Lower lobe of right lung (tissue), 2 donors: ENCODE measurements around the gene TRPM2. TPM values are rescaled to one million over a fixed set of nuclear protein-coding genes. Genes with fewer than 3 reads are reported as not detected.

Source experiments
- ATAC-seq, 2 donors: fragments of 200-7000 bp; cut with Tn5 transposase; one replicate each; pipeline ENCODE4 v1.9.1; 2020 to 2022; ENCODE audit warnings: mild to moderate bottlenecking in 2 of 2, moderate library complexity in 2 of 2
- DNase-seq: peaks from one replicate; pipeline ENCODE4 v3.0.0-alpha.2; 2020
- H3K27ac ChIP-seq: fragments of 200-600 bp; one replicate; pipeline ENCODE4 v1.8.0; 2022
- H3K27me3 ChIP-seq: fragments of 200-600 bp; one replicate; pipeline ENCODE4 v1.8.0; 2022; ENCODE audit warnings: low read depth
- H3K36me3 ChIP-seq: fragments of 200-600 bp; one replicate; pipeline ENCODE4 v1.8.0; 2022; ENCODE audit warnings: mild to moderate bottlenecking
- H3K4me1 ChIP-seq: fragments of 200-600 bp; one replicate; pipeline ENCODE4 v1.8.0; 2022
- H3K4me3 ChIP-seq: fragments of 200-600 bp; one replicate; pipeline ENCODE4 v1.8.0; 2022; ENCODE audit warnings: mild to moderate bottlenecking
- H3K9me3 ChIP-seq: fragments of 200-600 bp; one replicate; pipeline ENCODE4 v1.8.0; 2022
- CTCF ChIP-seq: fragments of 200-600 bp; IDR thresholded peaks from one replicate; pipeline ENCODE4 v1.8.0; 2022; ENCODE audit warnings: antibody characterized with exemption, mild to moderate bottlenecking
- intact Hi-C: fragments of 100-400 bp; cut with DNase I; formaldehyde crosslinking; loops from one replicate; pipeline ENCODE4 v1.11.0; 2022
- long read RNA-seq: library from polyadenylated mRNA; unstranded; transcript quantifications from one replicate; pipeline ENCODE4 v2.0.0, GENCODE V29; 2021
- total RNA-seq: library from RNA; stranded (reverse); fragmentation: NEBNext Ultra II Directional; extraction: Animal tissue kit (Norgen Biotek cat#: 25700); gene quantifications from one replicate; pipeline ENCODE4 v1.2.1, GENCODE V29; 2021
- donor health status: DM: no; HTN: yes; CAD: no; lungs with severe emphysema.

The TRPM2 gene
- total RNA-seq = 17.9 TPM
- long read RNA-seq, full-length matches to known transcripts = 2 of 34 reads
- long read RNA-seq, partial matches to known transcripts = 23 of 34 reads
- long read RNA-seq, other reads (novel, unspliced or antisense) = 9 of 34 reads

GRCh38 chr21:44353191-44353970 lies at the start of gene TRPM2:
Gene TRPM2 (plus strand): TSS chr21:44353621. CDS start chr21:44353701, 80 bp downstream.
- Histone ChIP-seq H3K4me1 (peaks cover 21% of the 10 kb centered on the region), H3K9me3 (no peaks in the 10 kb centered on the region), H3K36me3 (no peaks in the 10 kb centered on the region), H3K27ac (peak within 1 kb of the TSS; percentile 75), H3K4me3 (peak within 1 kb of the TSS; percentile 42), H3K27me3 (peaks cover 45% of the 10 kb centered on the region)
- intact Hi-C loops = no loop called here
- ATAC-seq (peak; percentile 61 to 68), DNase-seq (peak; percentile 80)
- TF ChIP-seq CTCF = no peak

- Histone ChIP-seq H3K4me3 (no peak overlapping the region), H3K36me3 (peaks cover 12% of the 10 kb centered on the region), H3K27ac (no peak overlapping the region), H3K9me3 (no peaks in the 10 kb centered on the region), H3K27me3 (no peaks in the 10 kb centered on the region), H3K4me1 (peaks cover 52% of the 10 kb centered on the region)
- DNase-seq (no peak), ATAC-seq (no peak)
- intact Hi-C loops = no loop called here
- TF ChIP-seq CTCF = no peak
These were observed 49.3 kb upstream of the TRPM2 start for GRCh38 chr21:44304011-44304616.

- TF ChIP-seq CTCF = peak; percentile 57
- Histone ChIP-seq H3K4me1 (peaks cover 49% of the 10 kb centered on the region), H3K4me3 (no peak overlapping the region), H3K36me3 (peaks cover 18% of the 10 kb centered on the region), H3K27me3 (no peaks in the 10 kb centered on the region), H3K27ac (peak overlapping the region; percentile 41), H3K9me3 (no peaks in the 10 kb centered on the region)
- peak in 1 of 2 donors; percentile 19 for ATAC-seq
- DNase-seq = no peak
- intact Hi-C loops = no loop called here
These were observed 48.5 kb upstream of the TRPM2 start for GRCh38 chr21:44304877-44305293.

- peaks cover 26% of the 10 kb centered on the region for H3K36me3 ChIP-seq
- no peaks in the 10 kb centered on the region for H3K27me3 ChIP-seq
- intact Hi-C loops = no loop called here
- no peak for DNase-seq
- peaks cover 47% of the 10 kb centered on the region for H3K4me1 ChIP-seq
- ATAC-seq = no peak
- H3K27ac ChIP-seq = peak overlapping the region; percentile 58
- H3K4me3 ChIP-seq = no peak overlapping the region
- no peak for TF ChIP-seq CTCF
- H3K9me3 ChIP-seq = no peaks in the 10 kb centered on the region
These were observed 47.7 kb upstream of the TRPM2 start for GRCh38 chr21:44305691-44306090.

GRCh38 chr21:44306936-44307704 lies 46.3 kb upstream of the TRPM2 start:
- no peak for TF ChIP-seq CTCF
- intact Hi-C loops = no loop called here
- peaks cover 40% of the 10 kb centered on the region for H3K36me3 ChIP-seq

More at GRCh38 chr21:44306936-44307704, 46.3 kb upstream of the TRPM2 start:
- DNase-seq (no peak), ATAC-seq (no peak)
- Histone ChIP-seq H3K27me3 (no peaks in the 10 kb centered on the region), H3K9me3 (no peaks in the 10 kb centered on the region), H3K27ac (no peak overlapping the region), H3K4me3 (no peak overlapping the region), H3K4me1 (peaks cover 33% of the 10 kb centered on the region)
